Upper lobe of left lung (tissue), 6 donors: ENCODE results near the gene PTH. TPM values are rescaled to one million over a fixed set of nuclear protein-coding genes. Genes with fewer than 3 reads are reported as not detected.

Experiments used
- ATAC-seq, 2 donors: fragments of 200-7000 bp; cut with Tn5 transposase; one replicate each; pipeline ENCODE4 v1.9.1; 2022; ENCODE audit warnings: mild to moderate bottlenecking in 2 of 2, moderate library complexity in 2 of 2; ENCODE audit not compliant: low FRiP score in 2 of 2
- DNase-seq, 2 donors: peaks; one replicate each; pipeline ENCODE4 v3.0.0-alpha.2; 2019 to 2020
- H3K27ac ChIP-seq, 4 donors: fragments of 200-600 bp; sonication (generic); one replicate each; pipeline ENCODE4 v1.5.1; 2016 to 2019
- H3K27me3 ChIP-seq, 4 donors: fragments of 200-600 bp; sonication (generic); one replicate each; pipeline ENCODE4 v1.5.1; 2017 to 2019
- H3K36me3 ChIP-seq, 4 donors: fragments of 200-600 bp; sonication (generic); one replicate each; pipeline ENCODE4 v1.5.1; 2016 to 2019
- H3K4me1 ChIP-seq, 4 donors: fragments of 200-600 bp; sonication (generic); one replicate each; pipeline ENCODE4 v1.5.1; 2018 to 2019
- H3K4me3 ChIP-seq, 4 donors: fragments of 200-600 bp; sonication (generic); one replicate each; pipeline ENCODE4 v1.5.1; 2017 to 2019; ENCODE audit warnings: mild to moderate bottlenecking in 2 of 4, moderate library complexity in 1 of 4
- H3K9me3 ChIP-seq, 4 donors: fragments of 200-600 bp; sonication (generic); one replicate each; pipeline ENCODE4 v1.5.1; 2018 to 2019
- EP300 ChIP-seq, 4 donors: sonication (generic); formaldehyde crosslinking; IDR thresholded peaks; one replicate each; pipeline ENCODE4 v1.5.1; 2017; ENCODE audit warnings: antibody characterized with exemption in 4 of 4, control low read depth in 2 of 4
- POLR2A ChIP-seq, 4 donors: fragments of 450-650 bp; IDR thresholded peaks; one replicate each; pipeline ENCODE4 v1.5.1; 2016 to 2017; ENCODE audit warnings: antibody characterized with exemption in 4 of 4, mild to moderate bottlenecking in 2 of 4
- POLR2AphosphoS5 ChIP-seq, 2 donors: sonication (generic); formaldehyde crosslinking; IDR thresholded peaks; one replicate each; pipeline ENCODE4 v1.5.1; 2017; ENCODE audit warnings: antibody characterized with exemption in 2 of 2
- WGBS, 2 donors: methylation state at CpG; one replicate each; pipeline ENCODE4 v1.1.5; 2017 to 2018; 5-methylcytosine and 5-hydroxymethylcytosine counted together
- total RNA-seq, 6 donors: library from RNA; depleted of rRNA in 4 of 6; stranded (reverse); fragments of >200 nt in 4 of 6; gene quantifications; one replicate each; pipeline versions ENCODE4 v1.1.0 to v1.2.1, GENCODE V29; 2016 to 2021
- TF ChIP-seq, protein P1 (sequence below), 6 experiments: fragments of 450-650 bp in 4 of 6; fragments of 200-600 bp in 2 of 6; sonication (generic) in 2 of 6; IDR thresholded peaks; one replicate each; pipeline ENCODE4 v1.5.1; 2016 to 2019; ENCODE audit warnings: antibody characterized with exemption in 6 of 6
- donor health status: DM: no; HTN: no; CAD: no; lungs with moderate emphysema.
- donor health status: DM: no; HTN: yes; CAD: no; lungs with severe emphysema.

Gene PTH
- total RNA-seq, 6 donors from 2014 or later = not detected

GRCh38 chr11:13465909-13466371 is 29.9 kb downstream of the PTH start:
- TF ChIP-seq, protein P1, sequence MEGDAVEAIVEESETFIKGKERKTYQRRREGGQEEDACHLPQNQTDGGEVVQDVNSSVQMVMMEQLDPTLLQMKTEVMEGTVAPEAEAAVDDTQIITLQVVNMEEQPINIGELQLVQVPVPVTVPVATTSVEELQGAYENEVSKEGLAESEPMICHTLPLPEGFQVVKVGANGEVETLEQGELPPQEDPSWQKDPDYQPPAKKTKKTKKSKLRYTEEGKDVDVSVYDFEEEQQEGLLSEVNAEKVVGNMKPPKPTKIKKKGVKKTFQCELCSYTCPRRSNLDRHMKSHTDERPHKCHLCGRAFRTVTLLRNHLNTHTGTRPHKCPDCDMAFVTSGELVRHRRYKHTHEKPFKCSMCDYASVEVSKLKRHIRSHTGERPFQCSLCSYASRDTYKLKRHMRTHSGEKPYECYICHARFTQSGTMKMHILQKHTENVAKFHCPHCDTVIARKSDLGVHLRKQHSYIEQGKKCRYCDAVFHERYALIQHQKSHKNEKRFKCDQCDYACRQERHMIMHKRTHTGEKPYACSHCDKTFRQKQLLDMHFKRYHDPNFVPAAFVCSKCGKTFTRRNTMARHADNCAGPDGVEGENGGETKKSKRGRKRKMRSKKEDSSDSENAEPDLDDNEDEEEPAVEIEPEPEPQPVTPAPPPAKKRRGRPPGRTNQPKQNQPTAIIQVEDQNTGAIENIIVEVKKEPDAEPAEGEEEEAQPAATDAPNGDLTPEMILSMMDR (IDR thresholded peaks at IDR 0.05) = peak in 5 of 6 experiments; percentile 30 to 60 (median 35)
- no peak for TF ChIP-seq EP300 (IDR thresholded peaks at IDR 0.05)
- no peak for TF ChIP-seq POLR2A (IDR thresholded peaks at IDR 0.05)
- no peak for TF ChIP-seq POLR2AphosphoS5 (IDR thresholded peaks at IDR 0.05)
- Histone ChIP-seq H3K27me3 (no peaks in the 10 kb centered on the region), H3K4me1 (peaks cover 11 to 24% (median 15%) of the 10 kb centered on the region in 4 donors), H3K27ac (no peak overlapping the region), H3K36me3 (no peaks in the 10 kb centered on the region), H3K4me3 (no peak overlapping the region), H3K9me3 (no peaks in the 10 kb centered on the region)
- DNase-seq (no peak), ATAC-seq (no peak)
- WGBS, 2 donors = 6 to 8% methylated on average over 6 of the region's 6 CpGs

DNA sequence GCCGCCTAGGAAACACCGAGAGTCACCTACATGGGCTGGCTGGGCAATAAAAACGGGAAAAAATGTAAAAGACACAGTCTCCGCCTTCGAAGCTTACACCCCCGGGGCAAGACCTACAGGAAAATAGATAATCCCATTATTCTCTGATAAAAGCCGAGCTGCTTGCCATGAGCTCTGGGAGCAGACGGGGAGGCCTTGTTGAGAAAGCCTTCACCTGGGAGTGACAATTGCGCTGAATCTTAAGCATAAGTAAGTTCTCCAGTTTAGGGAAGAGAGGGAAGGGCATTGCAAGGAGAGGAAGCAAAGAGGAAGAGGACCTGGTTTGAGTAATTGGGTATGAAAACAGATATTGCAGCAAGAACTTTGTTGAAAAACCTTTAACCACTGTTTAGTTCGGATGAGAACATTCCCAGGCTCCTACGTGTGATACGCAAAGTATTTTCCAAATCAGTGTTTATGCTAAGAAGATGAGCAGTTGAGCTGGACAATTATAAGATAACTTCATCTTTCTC is 32.0 kb downstream of the PTH start:
- Histone ChIP-seq H3K9me3 (no peaks in the 10 kb centered on the region), H3K36me3 (no peaks in the 10 kb centered on the region), H3K4me3 (peak overlapping the region; percentile 67 to 99 (median 94)), H3K27me3 (no peaks in the 10 kb centered on the region), H3K4me1 (peaks cover 11 to 34% (median 17%) of the 10 kb centered on the region in 4 donors), H3K27ac (peak overlapping the region; percentile 88 to 95 (median 93))
- WGBS, 2 donors = 32 to 34% methylated on average over 12 of the region's 12 CpGs
- ATAC-seq = peak in 1 of 2 donors; percentile 0
- DNase-seq = no peak
- TF ChIP-seq POLR2AphosphoS5 (IDR thresholded peaks at IDR 0.05) (no peak), POLR2A (IDR thresholded peaks at IDR 0.05) (no peak), EP300 (IDR thresholded peaks at IDR 0.05) (no peak)

DNA sequence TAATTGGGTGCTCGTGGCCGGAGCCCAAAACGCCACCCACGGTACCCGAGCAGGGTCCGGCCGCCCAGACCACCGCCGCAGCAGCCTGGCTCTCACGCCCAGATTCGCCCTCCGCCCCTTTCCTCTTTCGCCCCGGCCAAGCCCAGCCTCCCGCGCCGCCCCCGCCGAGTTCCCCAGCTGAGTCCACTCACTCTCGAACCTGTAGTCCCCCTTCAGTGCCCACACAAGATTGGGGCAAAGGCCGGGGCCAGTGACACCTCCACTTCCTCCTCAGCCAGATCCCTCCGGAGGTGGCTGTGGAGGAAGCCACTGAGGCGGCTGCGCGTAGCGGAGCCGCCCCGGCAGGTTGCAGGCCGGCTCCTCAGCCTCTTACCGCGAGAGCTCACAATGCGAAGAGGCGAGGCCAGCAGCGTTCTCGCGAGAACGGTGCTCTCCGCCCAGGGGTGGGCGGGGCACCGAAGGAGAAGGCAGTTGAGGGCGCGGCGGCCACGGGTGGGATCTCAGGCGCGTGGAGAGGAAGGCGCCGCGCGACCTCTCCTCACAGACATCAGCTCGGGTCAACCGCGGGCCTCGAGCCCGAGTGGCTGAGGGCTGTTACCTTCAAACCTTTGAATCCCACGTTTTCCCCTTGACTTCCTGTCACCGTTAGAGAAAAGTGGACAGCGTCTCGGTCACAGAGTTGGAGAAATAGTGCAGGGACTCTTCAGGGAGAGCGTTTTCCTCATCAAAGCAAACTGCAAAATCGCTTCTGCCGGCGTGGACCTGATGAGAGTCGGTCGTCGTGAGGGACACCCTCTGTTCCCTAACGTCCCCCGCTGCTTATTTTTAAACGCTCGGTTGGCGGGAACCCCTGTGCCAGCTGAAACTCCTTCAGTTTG is 32.7 kb downstream of the PTH start, which contains the start of gene BTBD10:
Gene BTBD10, minus strand, starts transcription at position 322 of the 878 bp plus-strand sequence. CDS start 18,098 bp downstream, outside the sequence.
- DNase-seq = peak; percentile 96 to 97
- TF ChIP-seq, protein P1 (IDR thresholded peaks at IDR 0.05) = peak in 3 of 6 experiments; percentile 7 to 31 (median 21)
- TF ChIP-seq POLR2AphosphoS5 (IDR thresholded peaks at IDR 0.05) (peak; percentile 78 to 85), EP300 (IDR thresholded peaks at IDR 0.05) (no peak), POLR2A (IDR thresholded peaks at IDR 0.05) (peak in 3 of 4 donors; percentile 25 to 89 (median 56))
- Histone ChIP-seq H3K9me3 (no peaks in the 10 kb centered on the region), H3K36me3 (no peaks in the 10 kb centered on the region), H3K27me3 (no peaks in the 10 kb centered on the region), H3K4me3 (peak within 1 kb of the TSS; percentile 67 to 99 (median 94)), H3K4me1 (peaks cover 11 to 34% (median 17%) of the 10 kb centered on the region in 4 donors), H3K27ac (peak within 1 kb of the TSS; percentile 88 to 95 (median 93))
- WGBS, 2 donors = 0 to 5% methylated on average over 10 to 70 of the region's 71 CpGs
- ATAC-seq = peak; percentile 99

GRCh38 chr11:13462311-13462900 is 33.4 kb downstream of the PTH start:
- Histone ChIP-seq H3K9me3 (no peaks in the 10 kb centered on the region), H3K4me3 (peak overlapping the region; percentile 67 to 99 (median 94)), H3K36me3 (no peaks in the 10 kb centered on the region), H3K4me1 (peaks cover 11 to 34% (median 17%) of the 10 kb centered on the region in 4 donors), H3K27me3 (no peaks in the 10 kb centered on the region), H3K27ac (peak overlapping the region; percentile 88 to 95 (median 93))
- ATAC-seq = peak; percentile 76 to 79
- TF ChIP-seq POLR2A (IDR thresholded peaks at IDR 0.05) = no peak
- TF ChIP-seq POLR2AphosphoS5 (IDR thresholded peaks at IDR 0.05) = no peak
- TF ChIP-seq, protein P1 (IDR thresholded peaks at IDR 0.05) = no peak
- TF ChIP-seq EP300 (IDR thresholded peaks at IDR 0.05) = no peak
- DNase-seq = peak in 1 of 2 donors; percentile 79
- WGBS, 2 donors = 2 to 3% methylated on average over 10 to 18 of the region's 18 CpGs

DNA sequence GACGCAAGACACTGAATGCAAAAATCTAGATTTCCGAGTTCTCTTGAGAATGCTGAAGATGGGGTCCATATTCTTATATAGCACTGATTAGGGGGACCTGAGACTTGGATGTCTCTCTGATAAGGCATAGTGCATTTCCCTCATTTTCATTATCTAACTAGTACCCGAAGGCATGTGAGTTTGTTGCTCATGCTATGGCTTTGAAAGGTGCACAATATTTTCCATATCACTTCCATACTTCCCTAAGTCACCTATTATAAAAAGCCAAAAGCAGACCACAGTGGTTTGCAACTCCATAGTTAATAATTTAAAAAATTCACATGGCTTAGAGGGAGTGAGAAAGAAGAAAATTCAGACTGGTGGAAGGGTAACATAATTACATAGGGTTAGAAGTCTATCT is 34.5 kb downstream of the PTH start:
- no peak for ATAC-seq
- H3K27ac ChIP-seq = no peak overlapping the region
- H3K4me3 ChIP-seq = no peak overlapping the region

More for the DNA sequence above, 34.5 kb downstream of the PTH start:
- no peaks in the 10 kb centered on the region for H3K27me3 ChIP-seq
- 86 to 94% methylated on average over 3 of the region's 3 CpGs for WGBS, 2 donors
- no peaks in the 10 kb centered on the region for H3K36me3 ChIP-seq
- TF ChIP-seq, protein P1 (IDR thresholded peaks at IDR 0.05) = no peak
- TF ChIP-seq POLR2A (IDR thresholded peaks at IDR 0.05) (no peak), EP300 (IDR thresholded peaks at IDR 0.05) (no peak), POLR2AphosphoS5 (IDR thresholded peaks at IDR 0.05) (no peak)
- peaks cover 11 to 34% (median 17%) of the 10 kb centered on the region in 4 donors for H3K4me1 ChIP-seq
- H3K9me3 ChIP-seq = no peaks in the 10 kb centered on the region
- no peak for DNase-seq
